ENCODE results near the gene ACE.

The ACE gene

GRCh38 chr17:63519972-63520882 is 43.4 kb downstream of the ACE start:
- Mint-ChIP-seq H3K27ac (peak overlapping the region; percentile 85 to 93 (median 87)), H3K27me3 (ENCODE audit: low read depth) (peaks cover 61% of the 10 kb centered on the region), H3K4me1 (peaks cover 5% of the 10 kb centered on the region), H3K9me3 (no peaks in the 10 kb centered on the region), H3K4me3 (peak overlapping the region in 2 of 3 experiments; percentile 14 to 46), H3K36me3 (ENCODE audit: low read depth) (no peaks in the 10 kb centered on the region)
- TF ChIP-seq CTCF (IDR thresholded peaks at IDR 0.05; ENCODE audit: unreplicated experiment in 3 of 3) = no peak

DNA sequence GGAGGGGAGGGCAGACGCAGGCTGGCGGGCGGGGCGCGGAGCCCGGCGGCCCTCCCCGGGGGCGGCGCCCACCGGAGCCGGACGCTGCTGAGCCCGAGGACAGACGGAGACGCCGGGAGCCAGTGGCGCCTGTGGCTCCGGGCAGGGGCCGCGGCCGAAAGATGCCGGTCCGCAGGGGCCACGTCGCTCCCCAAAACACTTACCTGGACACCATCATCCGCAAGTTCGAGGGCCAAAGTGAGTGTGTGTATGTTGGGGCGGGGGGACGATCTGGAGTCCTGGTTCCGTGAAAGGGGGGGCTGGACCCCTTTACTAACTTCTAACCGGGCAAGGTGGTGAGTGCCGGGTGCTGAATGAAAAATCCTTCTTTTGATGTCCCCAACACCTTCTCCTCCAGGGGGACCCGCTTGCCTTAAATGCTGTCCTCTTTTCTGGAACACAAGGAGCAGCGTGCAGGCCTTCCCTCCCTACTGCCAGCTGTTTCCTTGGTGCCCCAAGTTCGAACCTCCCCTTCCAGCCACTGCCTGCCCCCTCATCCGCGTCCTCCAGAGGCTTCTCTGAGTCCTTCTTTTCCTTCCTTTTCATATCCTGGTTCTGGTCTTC is 46.5 kb downstream of the ACE start, which contains the start of gene KCNH6:
Gene KCNH6, plus strand, starts transcription at position 106 of the 603 bp plus-strand sequence. Its CDS starts 56 bp downstream, at position 162.
- Mint-ChIP-seq H3K9me3 (no peaks in the 10 kb centered on the region), H3K4me3 (peak within 1 kb of the TSS; percentile 26 to 72 (median 54)), H3K36me3 (ENCODE audit: low read depth) (no peaks in the 10 kb centered on the region), H3K27ac (no peak within 1 kb of the TSS), H3K27me3 (ENCODE audit: low read depth) (peaks cover 62% of the 10 kb centered on the region), H3K4me1 (peaks cover 5% of the 10 kb centered on the region)
- TF ChIP-seq CTCF (IDR thresholded peaks at IDR 0.05; ENCODE audit: unreplicated experiment in 3 of 3) = no peak

DNA sequence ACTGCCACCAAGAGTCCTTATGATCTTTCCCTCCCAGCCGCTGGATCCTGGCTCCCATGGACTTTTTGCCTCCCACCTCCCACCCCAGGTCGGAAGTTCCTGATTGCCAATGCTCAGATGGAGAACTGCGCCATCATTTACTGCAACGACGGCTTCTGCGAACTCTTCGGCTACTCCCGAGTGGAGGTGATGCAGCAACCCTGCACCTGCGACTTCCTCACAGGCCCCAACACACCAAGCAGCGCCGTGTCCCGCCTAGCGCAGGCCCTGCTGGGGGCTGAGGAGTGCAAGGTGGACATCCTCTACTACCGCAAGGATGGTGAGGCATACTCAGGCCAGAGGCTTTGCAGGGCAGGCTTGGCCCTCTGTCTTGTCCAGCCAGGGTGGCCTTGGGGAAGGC is 47.2 kb downstream of the ACE start:
- peak overlapping the region; percentile 26 to 72 (median 54) for H3K4me3 Mint-ChIP-seq
- H3K36me3 Mint-ChIP-seq (ENCODE audit: low read depth) = no peaks in the 10 kb centered on the region
- H3K9me3 Mint-ChIP-seq = no peaks in the 10 kb centered on the region
- TF ChIP-seq CTCF (IDR thresholded peaks at IDR 0.05; ENCODE audit: unreplicated experiment in 3 of 3) = no peak
- no peak overlapping the region for H3K27ac Mint-ChIP-seq
- peaks cover 5% of the 10 kb centered on the region for H3K4me1 Mint-ChIP-seq
- H3K27me3 Mint-ChIP-seq (ENCODE audit: low read depth) = peaks cover 60% of the 10 kb centered on the region

GRCh38 chr17:63525190-63525946 is 48.5 kb downstream of the ACE start:
- Mint-ChIP-seq H3K4me1 (peaks cover 4% of the 10 kb centered on the region), H3K36me3 (ENCODE audit: low read depth) (no peaks in the 10 kb centered on the region), H3K4me3 (no peak overlapping the region), H3K9me3 (no peaks in the 10 kb centered on the region), H3K27ac (no peak overlapping the region), H3K27me3 (ENCODE audit: low read depth) (peaks cover 53% of the 10 kb centered on the region)
- no peak for TF ChIP-seq CTCF (IDR thresholded peaks at IDR 0.05; ENCODE audit: unreplicated experiment in 3 of 3)

GRCh38 chr17:63526861-63527260 is 50.0 kb downstream of the ACE start:
- no peaks in the 10 kb centered on the region for H3K9me3 Mint-ChIP-seq
- no peak for TF ChIP-seq CTCF (IDR thresholded peaks at IDR 0.05; ENCODE audit: unreplicated experiment in 3 of 3)
- no peak overlapping the region for H3K4me3 Mint-ChIP-seq
- H3K4me1 Mint-ChIP-seq = no peaks in the 10 kb centered on the region
- peaks cover 44% of the 10 kb centered on the region for H3K27me3 Mint-ChIP-seq (ENCODE audit: low read depth)
- H3K36me3 Mint-ChIP-seq (ENCODE audit: low read depth) = no peaks in the 10 kb centered on the region
- H3K27ac Mint-ChIP-seq = no peak overlapping the region
